B cell (primary cell): ENCODE results near the gene GNGT2.

ENCODE experiments used
- CTCF ChIP-seq: fragments of 200-600 bp; IDR thresholded peaks from one replicate; pipeline ENCODE4 v1.8.0; 2022; ENCODE audit warnings: antibody characterized with exemption, mild to moderate bottlenecking
- EZH2 ChIP-seq: IDR thresholded peaks from 2 replicates; pipeline ENCODE4 v1.6.1; 2012; ENCODE audit warnings: borderline replicate concordance, low read depth, mild to moderate bottlenecking, moderate library complexity, low read length; ENCODE audit not compliant: insufficient read depth, poor library complexity, severe bottlenecking

DNA sequence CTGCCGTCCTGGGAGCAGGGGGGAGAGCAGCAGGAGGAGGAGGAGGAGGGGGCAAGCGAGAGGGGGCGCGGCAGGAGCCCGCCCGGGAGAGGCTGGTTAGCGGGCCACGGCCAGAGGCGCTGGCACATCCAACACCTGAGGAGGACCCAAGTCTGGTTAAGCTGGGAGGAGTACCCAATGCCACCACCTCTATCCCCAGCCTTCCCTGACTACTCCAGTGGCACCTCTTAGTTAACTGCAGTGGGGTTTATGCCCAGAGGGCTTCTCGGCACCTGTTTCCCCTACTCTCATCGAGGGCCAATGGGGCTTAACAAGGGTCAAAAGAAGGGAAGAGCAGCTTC lies 14.6 kb upstream of the GNGT2 start:
- TF ChIP-seq CTCF (no peak), EZH2 (no peak)
